Measurements from ENCODE around the gene SLX9.

DNA sequence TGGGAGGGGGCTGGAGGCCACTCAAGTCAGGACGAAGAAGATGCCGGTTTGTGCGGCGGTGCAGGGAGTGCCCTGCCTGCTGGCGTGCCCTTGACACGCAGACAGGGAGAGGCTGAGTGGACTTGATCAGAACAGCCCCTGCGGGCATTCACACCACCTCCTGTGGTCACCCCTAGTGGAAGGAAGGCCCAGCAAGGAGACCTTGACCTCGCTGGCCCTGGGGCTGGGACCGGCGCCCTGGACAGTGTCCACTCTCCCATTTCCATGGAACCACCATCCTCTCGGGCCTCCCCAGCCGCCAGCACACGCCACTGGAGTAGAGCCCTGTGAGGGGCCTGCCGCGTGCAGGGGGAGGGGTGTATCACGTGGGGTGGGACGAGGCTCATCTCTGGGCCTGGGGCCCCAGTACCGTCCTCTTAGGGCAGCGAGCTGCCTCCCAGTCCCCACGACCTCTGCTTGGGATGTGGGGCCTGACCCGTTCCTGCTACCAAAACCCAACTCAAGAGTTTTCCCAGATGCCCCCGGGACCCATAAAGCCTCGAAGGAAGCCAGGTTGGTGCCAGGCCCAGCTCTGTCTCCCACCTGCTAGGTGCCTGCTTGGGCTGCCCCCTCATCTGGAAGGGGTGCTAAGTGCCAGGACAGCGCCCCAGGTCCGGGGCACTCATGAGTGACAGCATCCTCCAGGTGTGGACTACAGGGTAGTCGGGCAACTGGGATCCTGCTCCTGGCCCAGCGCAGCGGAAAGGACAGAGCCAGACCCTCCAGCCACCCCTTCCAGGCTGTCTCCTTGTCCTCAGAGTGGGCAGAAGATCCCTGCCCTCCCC is 62.8 kb downstream of the SLX9 start:
- TF ChIP-seq, protein P1, sequence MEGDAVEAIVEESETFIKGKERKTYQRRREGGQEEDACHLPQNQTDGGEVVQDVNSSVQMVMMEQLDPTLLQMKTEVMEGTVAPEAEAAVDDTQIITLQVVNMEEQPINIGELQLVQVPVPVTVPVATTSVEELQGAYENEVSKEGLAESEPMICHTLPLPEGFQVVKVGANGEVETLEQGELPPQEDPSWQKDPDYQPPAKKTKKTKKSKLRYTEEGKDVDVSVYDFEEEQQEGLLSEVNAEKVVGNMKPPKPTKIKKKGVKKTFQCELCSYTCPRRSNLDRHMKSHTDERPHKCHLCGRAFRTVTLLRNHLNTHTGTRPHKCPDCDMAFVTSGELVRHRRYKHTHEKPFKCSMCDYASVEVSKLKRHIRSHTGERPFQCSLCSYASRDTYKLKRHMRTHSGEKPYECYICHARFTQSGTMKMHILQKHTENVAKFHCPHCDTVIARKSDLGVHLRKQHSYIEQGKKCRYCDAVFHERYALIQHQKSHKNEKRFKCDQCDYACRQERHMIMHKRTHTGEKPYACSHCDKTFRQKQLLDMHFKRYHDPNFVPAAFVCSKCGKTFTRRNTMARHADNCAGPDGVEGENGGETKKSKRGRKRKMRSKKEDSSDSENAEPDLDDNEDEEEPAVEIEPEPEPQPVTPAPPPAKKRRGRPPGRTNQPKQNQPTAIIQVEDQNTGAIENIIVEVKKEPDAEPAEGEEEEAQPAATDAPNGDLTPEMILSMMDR (IDR thresholded peaks at IDR 0.05): no peak
- TF ChIP-seq POLR2A (IDR thresholded peaks at IDR 0.05): no peak
